ENCODE measurements around the gene MRRF.
"Not testable (repeated sequence)": the region's sequence is repeated elsewhere in the genome, so short reads cannot be mapped to it uniquely, and the experiment has no call there.

Gene MRRF

DNA sequence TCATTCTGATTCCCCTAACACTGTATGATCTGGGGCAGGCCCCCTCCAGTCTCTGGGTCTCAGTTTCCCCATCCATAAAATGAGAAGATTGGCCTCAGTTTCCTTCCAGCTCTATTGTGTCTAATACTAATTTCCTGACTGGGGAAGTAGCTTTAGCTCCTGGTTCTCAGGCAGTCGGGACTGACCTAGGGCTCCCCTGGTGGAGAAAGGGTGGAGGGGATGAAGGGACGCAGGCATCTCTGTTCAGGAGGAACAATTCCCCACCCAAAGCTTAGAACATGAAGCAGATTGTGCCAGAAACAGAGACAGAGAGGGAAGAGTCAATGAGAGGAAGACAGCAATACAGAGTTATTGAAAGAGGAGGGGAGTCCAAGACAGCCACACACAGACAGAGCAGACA lies 91.9 kb downstream of the MRRF start:
- Histone ChIP-seq H3K36me3 (ENCODE audit: control insufficient read depth, low read length) (no peaks in the 10 kb centered on the region), H3K4me1 (ENCODE audit: control insufficient read depth, low read length) (no peaks in the 10 kb centered on the region), H3K27ac (ENCODE audit: low read depth, low read length) (no peak overlapping the region), H3F3A (ENCODE audit: control insufficient read depth, insufficient read depth) (no peaks in the 10 kb centered on the region), H3K9me3 (ENCODE audit: control insufficient read depth, insufficient read depth, low read length) (no peaks in the 10 kb centered on the region), H4K20me1 (ENCODE audit: control insufficient read depth, insufficient read depth, low read depth, low read length) (no peaks in the 10 kb centered on the region), H3K4me2 (ENCODE audit: low read length) (no peak overlapping the region), H3K27me3 (ENCODE audit: control insufficient read depth, low read length) (no peaks in the 10 kb centered on the region), H3K4me3 (ENCODE audit: low read length) (no peak overlapping the region), H3K79me2 (ENCODE audit: control insufficient read depth, low read length) (no peaks in the 10 kb centered on the region), H3K9me2 (replicated peaks; ENCODE audit: control insufficient read depth, low read length) (no peaks in the 10 kb centered on the region)
- TF ChIP-seq EZH2phosphoT487 (IDR thresholded peaks at IDR 0.05; ENCODE audit: borderline replicate concordance, low read length): no peak
- TF ChIP-seq, protein P1, sequence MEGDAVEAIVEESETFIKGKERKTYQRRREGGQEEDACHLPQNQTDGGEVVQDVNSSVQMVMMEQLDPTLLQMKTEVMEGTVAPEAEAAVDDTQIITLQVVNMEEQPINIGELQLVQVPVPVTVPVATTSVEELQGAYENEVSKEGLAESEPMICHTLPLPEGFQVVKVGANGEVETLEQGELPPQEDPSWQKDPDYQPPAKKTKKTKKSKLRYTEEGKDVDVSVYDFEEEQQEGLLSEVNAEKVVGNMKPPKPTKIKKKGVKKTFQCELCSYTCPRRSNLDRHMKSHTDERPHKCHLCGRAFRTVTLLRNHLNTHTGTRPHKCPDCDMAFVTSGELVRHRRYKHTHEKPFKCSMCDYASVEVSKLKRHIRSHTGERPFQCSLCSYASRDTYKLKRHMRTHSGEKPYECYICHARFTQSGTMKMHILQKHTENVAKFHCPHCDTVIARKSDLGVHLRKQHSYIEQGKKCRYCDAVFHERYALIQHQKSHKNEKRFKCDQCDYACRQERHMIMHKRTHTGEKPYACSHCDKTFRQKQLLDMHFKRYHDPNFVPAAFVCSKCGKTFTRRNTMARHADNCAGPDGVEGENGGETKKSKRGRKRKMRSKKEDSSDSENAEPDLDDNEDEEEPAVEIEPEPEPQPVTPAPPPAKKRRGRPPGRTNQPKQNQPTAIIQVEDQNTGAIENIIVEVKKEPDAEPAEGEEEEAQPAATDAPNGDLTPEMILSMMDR (IDR thresholded peaks at IDR 0.05; ENCODE audit: low read depth, low read length, poor library complexity, severe bottlenecking): peak; percentile 51

DNA sequence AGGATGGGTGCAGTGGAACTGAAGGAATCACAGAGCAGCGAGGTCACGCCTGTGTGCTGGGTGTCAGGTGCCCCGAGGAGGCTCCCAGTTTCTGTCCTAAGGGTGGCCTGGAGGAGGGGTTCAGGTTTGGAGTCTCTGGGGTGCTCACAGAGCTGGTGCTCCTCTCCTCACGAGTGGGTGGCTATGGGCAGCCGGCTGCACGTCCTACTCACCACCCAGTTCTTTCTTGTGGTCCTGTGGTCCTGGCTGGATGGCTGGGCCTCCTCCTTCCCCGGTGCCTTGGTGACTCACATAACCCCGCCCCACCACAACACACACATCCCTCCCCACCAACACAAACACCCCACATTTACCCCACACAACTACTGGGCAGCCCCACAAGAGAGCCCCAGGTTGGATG lies 96.2 kb downstream of the MRRF start:
- Histone ChIP-seq H3K9me3 (ENCODE audit: control insufficient read depth, insufficient read depth, low read length) (no peaks in the 10 kb centered on the region), H3K27ac (ENCODE audit: low read depth, low read length) (no peak overlapping the region), H3K79me2 (ENCODE audit: control insufficient read depth, low read length) (no peaks in the 10 kb centered on the region), H4K20me1 (ENCODE audit: control insufficient read depth, insufficient read depth, low read depth, low read length) (no peaks in the 10 kb centered on the region), H3K4me1 (ENCODE audit: control insufficient read depth, low read length) (no peaks in the 10 kb centered on the region), H3K4me2 (ENCODE audit: low read length) (no peak overlapping the region), H3K36me3 (ENCODE audit: control insufficient read depth, low read length) (no peaks in the 10 kb centered on the region), H3K4me3 (ENCODE audit: low read length) (no peak overlapping the region), H3F3A (ENCODE audit: control insufficient read depth, insufficient read depth) (no peaks in the 10 kb centered on the region), H3K27me3 (ENCODE audit: control insufficient read depth, low read length) (no peaks in the 10 kb centered on the region), H3K9me2 (replicated peaks; ENCODE audit: control insufficient read depth, low read length) (no peaks in the 10 kb centered on the region)
- TF ChIP-seq EZH2phosphoT487 (IDR thresholded peaks at IDR 0.05; ENCODE audit: borderline replicate concordance, low read length): no peak
- TF ChIP-seq, protein P1 (IDR thresholded peaks at IDR 0.05; ENCODE audit: low read depth, low read length, poor library complexity, severe bottlenecking): no peak

DNA sequence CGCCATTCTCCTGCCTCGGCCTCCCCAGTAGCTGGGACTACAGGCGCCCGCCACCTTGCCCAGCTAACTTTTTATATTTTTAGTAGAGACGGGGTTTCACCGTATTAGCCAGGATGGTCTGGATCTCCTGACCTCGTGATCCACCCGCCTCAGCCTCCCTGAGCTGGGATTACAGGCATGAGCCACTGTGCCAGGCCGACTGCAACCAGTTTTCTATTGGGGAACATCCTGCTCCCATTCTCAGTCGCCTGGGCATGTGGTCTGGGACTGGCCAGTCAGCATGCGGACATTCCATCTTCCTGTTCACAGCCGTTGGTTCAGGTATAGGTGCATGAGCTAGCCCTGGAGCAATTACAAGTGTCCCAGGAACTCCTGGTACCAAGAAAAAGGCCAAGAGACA lies 98.4 kb downstream of the MRRF start:
- H3K36me3 ChIP-seq (ENCODE audit: control insufficient read depth, low read length); H3F3A ChIP-seq (ENCODE audit: control insufficient read depth, insufficient read depth); H4K20me1 ChIP-seq (ENCODE audit: control insufficient read depth, insufficient read depth, low read depth, low read length); H3K27me3 ChIP-seq (ENCODE audit: control insufficient read depth, low read length); H3K27ac ChIP-seq (ENCODE audit: low read depth, low read length); H3K9me2 ChIP-seq (replicated peaks; ENCODE audit: control insufficient read depth, low read length); H3K79me2 ChIP-seq (ENCODE audit: control insufficient read depth, low read length); H3K9me3 ChIP-seq (ENCODE audit: control insufficient read depth, insufficient read depth, low read length); H3K4me2 ChIP-seq (ENCODE audit: low read length); H3K4me3 ChIP-seq (ENCODE audit: low read length); H3K4me1 ChIP-seq (ENCODE audit: control insufficient read depth, low read length): not testable (repeated sequence)

DNA sequence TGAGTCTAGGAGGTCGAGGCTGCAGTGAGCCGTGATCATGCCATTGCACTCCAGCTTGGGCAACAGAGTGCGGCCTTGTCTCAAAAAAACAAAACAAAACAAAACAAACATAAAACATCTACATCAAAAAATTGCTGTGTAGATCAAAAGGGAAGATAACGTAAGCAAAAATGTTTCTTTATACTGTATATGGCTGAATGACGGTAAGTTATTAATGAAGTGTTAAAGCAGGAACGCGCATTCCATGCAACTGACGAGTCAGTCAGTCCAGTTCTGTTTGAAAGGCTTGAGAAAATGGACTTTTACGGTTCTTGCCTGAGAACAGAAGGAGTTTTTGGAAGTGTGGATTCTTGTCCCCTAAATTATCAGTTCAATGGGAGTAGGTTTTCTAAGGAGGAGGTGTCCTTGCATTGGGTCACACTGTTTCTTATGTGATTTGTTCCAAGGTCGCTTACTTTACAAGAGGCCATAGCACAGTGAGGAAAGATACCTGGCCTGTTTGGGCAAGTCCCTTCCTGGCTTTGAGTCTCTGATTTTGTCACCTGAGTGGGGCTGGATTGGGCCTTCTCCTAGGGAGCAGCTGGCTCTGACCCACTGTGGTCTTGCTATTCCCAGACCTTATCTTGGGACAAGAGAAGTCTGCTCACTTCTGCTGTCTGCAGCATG lies 99.6 kb downstream of the MRRF start:
- Histone ChIP-seq H3K4me3 (ENCODE audit: low read length) (no peak overlapping the region), H3K9me3 (ENCODE audit: control insufficient read depth, insufficient read depth, low read length) (no peaks in the 10 kb centered on the region), H3K36me3 (ENCODE audit: control insufficient read depth, low read length) (no peaks in the 10 kb centered on the region), H3K27ac (ENCODE audit: low read depth, low read length) (no peak overlapping the region), H3F3A (ENCODE audit: control insufficient read depth, insufficient read depth) (no peaks in the 10 kb centered on the region), H3K4me2 (ENCODE audit: low read length) (no peak overlapping the region), H3K9me2 (replicated peaks; ENCODE audit: control insufficient read depth, low read length) (no peaks in the 10 kb centered on the region), H4K20me1 (ENCODE audit: control insufficient read depth, insufficient read depth, low read depth, low read length) (no peaks in the 10 kb centered on the region), H3K27me3 (ENCODE audit: control insufficient read depth, low read length) (no peaks in the 10 kb centered on the region), H3K79me2 (ENCODE audit: control insufficient read depth, low read length) (no peaks in the 10 kb centered on the region), H3K4me1 (ENCODE audit: control insufficient read depth, low read length) (no peaks in the 10 kb centered on the region)
- TF ChIP-seq, protein P1 (IDR thresholded peaks at IDR 0.05; ENCODE audit: low read depth, low read length, poor library complexity, severe bottlenecking): no peak
- TF ChIP-seq EZH2phosphoT487 (IDR thresholded peaks at IDR 0.05; ENCODE audit: borderline replicate concordance, low read length): no peak

Data from DOHH2 (cell line).